Colonic mucosa (tissue), 4 donors: ENCODE measurements around the gene ZKSCAN7. TPM values are rescaled to one million over a fixed set of nuclear protein-coding genes. Genes with fewer than 3 reads are reported as not detected.

ENCODE experiments used
- DNase-seq: peaks from one replicate; pipeline ENCODE4 v3.0.0-alpha.2; 2020
- H3K27ac ChIP-seq: fragments of 200-600 bp; one replicate; pipeline ENCODE4 v1.8.0; 2021
- H3K27me3 ChIP-seq: fragments of 200-600 bp; one replicate; pipeline ENCODE4 v1.8.0; 2021
- H3K36me3 ChIP-seq: fragments of 200-600 bp; one replicate; pipeline ENCODE4 v1.8.0; 2021
- H3K4me1 ChIP-seq: fragments of 200-600 bp; one replicate; pipeline ENCODE4 v1.8.0; 2021; ENCODE audit warnings: mild to moderate bottlenecking
- H3K4me3 ChIP-seq: fragments of 200-600 bp; one replicate; pipeline ENCODE4 v1.8.0; 2021
- H3K9ac ChIP-seq, 2 donors: one replicate each; pipeline ENCODE4 v1.7.0; 2013; ENCODE audit warnings: control low read depth in 2 of 2, low read depth in 2 of 2, low read length in 2 of 2
- H3K9me3 ChIP-seq: fragments of 200-600 bp; one replicate; pipeline ENCODE4 v1.8.0; 2021
- CTCF ChIP-seq: fragments of 200-600 bp; IDR thresholded peaks from one replicate; pipeline ENCODE4 v1.8.0; 2022; ENCODE audit warnings: antibody characterized with exemption, mild to moderate bottlenecking
- intact Hi-C: fragments of 100-400 bp; cut with DNase I; formaldehyde crosslinking; loops from one replicate; pipeline ENCODE4 v1.14.1; 2022
- total RNA-seq, 2 donors: library from RNA; stranded (reverse); fragmentation: NEBNext Ultra II Directional in 1 of 2; extraction: Animal tissue kit (Norgen Biotek cat#: 25700) in 1 of 2; gene quantifications; one replicate each; pipeline ENCODE4 v1.2.1, GENCODE V29; 2021
- donor health status: healthy.
- donor health status: DM: no; HTN: no; CAD: no.
- donor health status: DM: no; HTN: no; CAD: no.

Gene ZKSCAN7
- total RNA-seq, 2 donors from 2014 or later = 1.2 to 2.8 TPM

DNA sequence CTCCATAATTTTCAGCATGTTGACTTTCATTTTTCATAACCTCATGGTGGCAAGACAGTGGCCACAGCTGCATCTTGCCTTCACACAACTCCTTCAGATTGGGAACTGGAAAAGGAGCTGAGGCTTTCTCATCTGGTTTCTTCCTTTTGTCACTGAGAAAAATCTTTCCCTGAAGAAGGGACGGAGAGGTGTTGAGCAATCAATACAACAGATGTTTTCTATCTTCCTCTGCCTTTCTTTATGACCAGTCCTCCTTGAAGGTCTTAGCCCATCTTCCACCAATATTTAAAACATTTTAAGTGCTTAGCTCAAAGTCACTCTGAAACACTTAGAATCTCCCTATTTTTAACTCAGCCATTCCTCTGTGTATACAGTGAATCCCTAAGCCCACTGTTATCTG is 41.6 kb downstream of the ZKSCAN7 start:
- DNase-seq = no peak
- Histone ChIP-seq H3K27ac (no peak overlapping the region), H3K9me3 (no peaks in the 10 kb centered on the region), H3K4me3 (no peak overlapping the region), H3K9ac (no peak overlapping the region), H3K27me3 (no peaks in the 10 kb centered on the region), H3K36me3 (no peaks in the 10 kb centered on the region), H3K4me1 (no peaks in the 10 kb centered on the region)
- intact Hi-C loops = no loop called here
- TF ChIP-seq CTCF = no peak

- intact Hi-C loops = no loop called here
- no peak overlapping the region for H3K9ac ChIP-seq
These were observed 46.8 kb downstream of the ZKSCAN7 start for GRCh38 chr3:44601749-44602148.

DNA sequence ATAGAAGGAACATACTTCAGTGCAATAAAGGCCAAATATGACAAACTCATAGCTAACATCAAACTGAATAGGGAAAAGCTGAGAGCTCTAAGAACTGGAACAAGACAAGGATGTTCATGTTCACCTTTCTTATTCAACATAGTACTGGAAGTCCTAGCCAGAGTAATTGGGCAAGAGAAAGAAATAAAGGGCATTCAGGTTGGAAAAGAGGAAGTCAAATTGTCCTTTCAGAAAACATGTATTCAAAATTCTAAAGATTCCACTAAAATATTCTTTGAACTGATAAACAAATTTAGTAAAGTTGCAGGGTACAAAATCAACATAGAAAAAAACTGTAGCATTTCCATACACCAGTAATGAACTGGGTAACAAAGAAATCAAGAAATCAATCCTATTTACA is 57.7 kb downstream of the ZKSCAN7 start:
- intact Hi-C loops = no loop called here

More at GRCh38 chr3:44601749-44602148, 46.8 kb downstream of the ZKSCAN7 start:
- no peak overlapping the region for H3K4me3 ChIP-seq
- no peaks in the 10 kb centered on the region for H3K27me3 ChIP-seq
- H3K4me1 ChIP-seq = no peaks in the 10 kb centered on the region
- no peak overlapping the region for H3K27ac ChIP-seq
- DNase-seq = no peak
- no peaks in the 10 kb centered on the region for H3K9me3 ChIP-seq
- no peak for TF ChIP-seq CTCF
- no peaks in the 10 kb centered on the region for H3K36me3 ChIP-seq

More for the DNA sequence above, 57.7 kb downstream of the ZKSCAN7 start:
- Histone ChIP-seq H3K9me3 (no peaks in the 10 kb centered on the region), H3K9ac (no peak overlapping the region), H3K4me1 (no peaks in the 10 kb centered on the region), H3K27ac (no peak overlapping the region), H3K27me3 (no peaks in the 10 kb centered on the region), H3K4me3 (no peak overlapping the region), H3K36me3 (no peaks in the 10 kb centered on the region)
- no peak for TF ChIP-seq CTCF
- no peak for DNase-seq

Other genes with a start within 250 kb of the ZKSCAN7 start
- 10 to 100 TPM; 20.2 to 26.2 TPM for gene TCAIM, start 216.4 kb upstream of the ZKSCAN7 start, total RNA-seq
- gene ZNF445, start 77.5 kb upstream of the ZKSCAN7 start, total RNA-seq = 10 to 100 TPM; 11.5 to 14.6 TPM
- gene ZNF660, start 29.8 kb downstream of the ZKSCAN7 start, total RNA-seq = under 1 TPM; 0.57 to 0.72 TPM
- 10 to 100 TPM; 10.5 to 13.5 TPM for gene ZNF197, start 69.8 kb downstream of the ZKSCAN7 start, total RNA-seq
- 1 to 10 TPM; 6.6 to 7.4 TPM for gene ZNF35, start 93.5 kb downstream of the ZKSCAN7 start, total RNA-seq
- gene ZNF502, start 157.5 kb downstream of the ZKSCAN7 start, total RNA-seq = 1 to 10 TPM; 3.3 to 3.5 TPM
- gene ZNF501, start 174.4 kb downstream of the ZKSCAN7 start, total RNA-seq = 1 to 10 TPM; 3.0 TPM
- gene KIAA1143, start 206.4 kb downstream of the ZKSCAN7 start, total RNA-seq = 10 to 100 TPM; 15.8 to 24.3 TPM
- 10 to 100 TPM in 1 of 2 donors, 1 to 10 TPM in 1; 5.9 to 21.3 TPM for gene KIF15, start 206.6 kb downstream of the ZKSCAN7 start, total RNA-seq